Ovary (tissue), 9 donors: ENCODE results near the gene CNNM2. TPM values are rescaled to one million over a fixed set of nuclear protein-coding genes. Genes with fewer than 3 reads are reported as not detected.

Source experiments
- DNase-seq, 5 donors: peaks; one replicate each; pipeline ENCODE4 v3.0.0-alpha.2; 2019 to 2020
- H3K27ac ChIP-seq, 2 donors: fragments of 200-600 bp; one replicate each; pipeline versions ENCODE4 v1.5.1 to v1.8.0; 2019 to 2022
- H3K27me3 ChIP-seq: fragments of 200-600 bp; one replicate; pipeline ENCODE4 v1.8.0; 2022
- H3K36me3 ChIP-seq: fragments of 200-600 bp; sonication (generic); one replicate; pipeline ENCODE4 v1.5.1; 2019
- H3K4me1 ChIP-seq: one replicate; pipeline ENCODE4 v1.8.1; 2013; ENCODE audit warnings: mild to moderate bottlenecking, moderate library complexity; ENCODE audit not compliant: insufficient read depth
- H3K4me3 ChIP-seq: fragments of 200-600 bp; sonication (generic); one replicate; pipeline ENCODE4 v1.5.1; 2017
- H3K9me3 ChIP-seq, 2 donors: fragments of 200-600 bp in 1 of 2; sonication (generic) in 1 of 2; one replicate each; pipeline versions ENCODE4 v1.5.1 to v1.8.1; 2013 to 2019; ENCODE audit warnings: mild to moderate bottlenecking in 1 of 2, moderate library complexity in 1 of 2
- CTCF ChIP-seq, 3 donors: fragments of 450-650 bp in 2 of 3; fragments of 200-600 bp in 1 of 3; IDR thresholded peaks; one replicate each; pipeline versions ENCODE4 v1.5.1 to v1.8.0; 2016 to 2022; ENCODE audit warnings: antibody characterized with exemption in 3 of 3, mild to moderate bottlenecking in 1 of 3
- EP300 ChIP-seq: sonication (generic); formaldehyde crosslinking; IDR thresholded peaks from one replicate; pipeline ENCODE4 v1.6.1; 2017; ENCODE audit warnings: antibody characterized with exemption
- POLR2A ChIP-seq: fragments of 450-650 bp; IDR thresholded peaks from one replicate; pipeline ENCODE4 v1.6.1; 2017; ENCODE audit warnings: antibody characterized with exemption, mild to moderate bottlenecking, moderate library complexity
- WGBS, 3 donors: extraction: QIAGEN DNeasy Blood & Tissue Kit in 1 of 3; methylation state at CpG; one replicate each; pipeline versions ENCODE4 v1.1.5 to v1.1.7; 2013 to 2017; 5-methylcytosine and 5-hydroxymethylcytosine counted together
- intact Hi-C, 4 donors: fragments of 100-400 bp; cut with DNase I; formaldehyde crosslinking; loops; one replicate each; pipeline versions ENCODE4 v1.11.0 to v1.15.1; 2022 to 2023
- polyA plus RNA-seq, 2 donors: library from polyadenylated mRNA; stranded (reverse); fragments of 200-250 nt in 1 of 2; fragments of 350-450 nt in 1 of 2; fragmentation: Illumina TruSeq in 1 of 2; extraction: RNeasy Lipid Tissue Mini Kit (QIAGEN cat#74804) in 1 of 2; gene quantifications; one replicate each; pipeline ENCODE4 v1.2.3, GENCODE V29; 2013 to 2014
- total RNA-seq, 7 donors: library from RNA; depleted of rRNA in 2 of 7; stranded (reverse); fragments of >200 nt in 2 of 7; fragmentation: NEBNext Ultra II Directional in 3 of 7; extraction: Animal tissue kit (Norgen Biotek cat#: 25700) in 3 of 7; gene quantifications; one replicate each; pipeline versions ENCODE4 v1.1.0 to v1.2.4, GENCODE V29; 2016 to 2023
- donor health status: DM: no; HTN: no; CAD: no; lungs with moderate emphysema.
- donor health status: DM: no; HTN: no; CAD: no.
- donor health status: Bipolar disorder and iron deficiency.
- donor health status: DM: yes; HTN: yes; CAD: no.
- donor health status: DM: no; HTN: no; CAD: no.
- donor health status: DM: yes; HTN: yes; CAD: no.

Gene CNNM2
- total and polyA plus RNA-seq, 9 donors, result 5.4 to 15.0 (median 8.9) TPM

- H3K4me3 ChIP-seq, result no peak overlapping the region
- intact Hi-C loops, result no loop called here
- no peak for DNase-seq
- H3K36me3 ChIP-seq, result no peaks in the 10 kb centered on the region
- H3K9me3 ChIP-seq, result no peaks in the 10 kb centered on the region
- 86 to 100% (median 98%) methylated on average over 1 of the region's 1 CpG for WGBS, 3 donors
- H3K27ac ChIP-seq, result no peak overlapping the region
- no peaks in the 10 kb centered on the region for H3K27me3 ChIP-seq
- peaks cover 2% of the 10 kb centered on the region for H3K4me1 ChIP-seq
- no peak for TF ChIP-seq EP300
- TF ChIP-seq CTCF (IDR thresholded peaks at IDR 0.05), result no peak
- no peak for TF ChIP-seq POLR2A
Measured at GRCh38 chr10:103082683-103083082, 164.6 kb downstream of the CNNM2 start.

GRCh38 chr10:103083266-103083976, 165.3 kb downstream of the CNNM2 start:
- no peak for TF ChIP-seq EP300
- TF ChIP-seq POLR2A, result no peak
- no peak for TF ChIP-seq CTCF (IDR thresholded peaks at IDR 0.05)

DNA sequence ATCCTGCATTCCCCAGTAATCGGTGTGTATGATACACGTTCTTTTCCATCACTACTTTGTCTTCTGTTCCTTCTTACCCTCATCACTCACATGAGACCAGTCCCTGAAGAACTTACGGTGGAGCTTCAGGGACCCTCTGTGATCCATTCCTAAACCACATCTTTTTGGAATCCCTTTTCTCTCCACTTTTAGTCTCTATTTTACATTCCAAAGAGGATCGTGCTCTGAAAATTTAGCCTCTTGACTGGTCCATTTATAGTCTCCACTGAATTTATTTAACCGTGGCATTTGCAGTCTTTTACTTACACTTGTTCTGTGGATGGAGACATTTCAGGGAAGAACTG, 165.9 kb downstream of the CNNM2 start:
- 79 to 87% (median 84%) methylated on average over 5 of the region's 5 CpGs for WGBS, 3 donors
- Histone ChIP-seq H3K27me3 (no peaks in the 10 kb centered on the region), H3K4me3 (no peak overlapping the region), H3K36me3 (no peaks in the 10 kb centered on the region), H3K27ac (no peak overlapping the region), H3K9me3 (no peaks in the 10 kb centered on the region), H3K4me1 (no peaks in the 10 kb centered on the region)
- intact Hi-C loops, result no loop called here
- DNase-seq, result no peak
- TF ChIP-seq EP300 (no peak), CTCF (IDR thresholded peaks at IDR 0.05) (no peak), POLR2A (no peak)

More at GRCh38 chr10:103083266-103083976, 165.3 kb downstream of the CNNM2 start:
- intact Hi-C loops, result no loop called here
- 93 to 97% (median 95%) methylated on average over 7 of the region's 7 CpGs for WGBS, 3 donors
- Histone ChIP-seq H3K4me3 (no peak overlapping the region), H3K27ac (no peak overlapping the region), H3K27me3 (no peaks in the 10 kb centered on the region), H3K4me1 (no peaks in the 10 kb centered on the region), H3K9me3 (no peaks in the 10 kb centered on the region), H3K36me3 (no peaks in the 10 kb centered on the region)
- no peak for DNase-seq

- Histone ChIP-seq H3K4me3 (no peak overlapping the region), H3K27me3 (no peaks in the 10 kb centered on the region), H3K36me3 (no peaks in the 10 kb centered on the region), H3K9me3 (no peaks in the 10 kb centered on the region), H3K27ac (no peak overlapping the region), H3K4me1 (no peaks in the 10 kb centered on the region)
- intact Hi-C loops, result no loop called here
- TF ChIP-seq EP300, result no peak
- no peak for TF ChIP-seq POLR2A
- no peak for TF ChIP-seq CTCF (IDR thresholded peaks at IDR 0.05)
- 29 to 56% (median 33%) methylated on average over 2 of the region's 2 CpGs for WGBS, 3 donors
- no peak for DNase-seq
Measured at GRCh38 chr10:103086261-103086660, 168.2 kb downstream of the CNNM2 start.
